ENCODE results near the gene ACYP2.
A peak's percentile ranks its signal among the peaks of the same experiment; 100 is the strongest.
"Not testable (repeated sequence)": the region's sequence is repeated elsewhere in the genome, so short reads cannot be mapped to it uniquely, and the experiment has no call there.

The ACYP2 gene

DNA sequence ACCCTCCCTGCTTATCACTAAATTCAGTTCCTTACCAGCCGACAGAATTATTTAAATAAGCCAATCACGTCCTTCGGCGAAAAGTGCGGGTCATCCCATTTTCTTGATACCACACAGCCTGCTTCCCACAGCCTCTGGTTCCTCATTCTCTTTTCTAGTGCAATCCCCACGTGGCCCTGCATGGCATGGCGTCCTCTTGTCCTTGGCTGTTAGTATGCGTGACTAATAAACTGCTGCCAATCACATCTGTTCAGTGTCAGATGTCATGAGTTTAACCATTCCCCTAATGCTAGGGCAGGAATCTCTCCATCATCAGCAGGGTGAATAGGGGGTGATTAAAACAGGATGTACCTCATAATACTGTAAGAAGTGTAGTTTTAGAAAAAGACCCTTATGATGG lies 203.4 kb downstream of the ACYP2 start:
- peak; percentile 42 for DNase-seq (ENCODE audit: low spot score)

DNA sequence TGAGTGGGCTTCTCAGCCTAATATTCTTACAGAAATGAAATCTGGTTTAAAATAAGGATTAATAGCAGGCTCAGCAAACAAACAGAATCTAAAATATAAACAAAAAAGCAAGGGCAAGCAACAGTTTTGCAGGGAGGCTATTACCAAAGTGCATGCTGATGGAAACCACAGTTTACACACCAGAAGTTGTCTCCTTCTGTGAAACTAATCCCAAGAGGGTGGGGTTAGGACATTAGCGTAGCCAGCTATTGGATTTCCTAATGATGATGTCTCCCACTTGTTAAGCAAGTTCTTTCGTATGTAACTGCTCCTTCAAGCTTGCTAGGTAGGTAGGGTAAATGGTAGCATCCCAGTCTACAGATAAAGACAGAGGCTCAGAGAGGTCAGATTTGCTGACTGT lies 205.6 kb downstream of the ACYP2 start:
- DNase-seq (ENCODE audit: low spot score), result no peak

DNA sequence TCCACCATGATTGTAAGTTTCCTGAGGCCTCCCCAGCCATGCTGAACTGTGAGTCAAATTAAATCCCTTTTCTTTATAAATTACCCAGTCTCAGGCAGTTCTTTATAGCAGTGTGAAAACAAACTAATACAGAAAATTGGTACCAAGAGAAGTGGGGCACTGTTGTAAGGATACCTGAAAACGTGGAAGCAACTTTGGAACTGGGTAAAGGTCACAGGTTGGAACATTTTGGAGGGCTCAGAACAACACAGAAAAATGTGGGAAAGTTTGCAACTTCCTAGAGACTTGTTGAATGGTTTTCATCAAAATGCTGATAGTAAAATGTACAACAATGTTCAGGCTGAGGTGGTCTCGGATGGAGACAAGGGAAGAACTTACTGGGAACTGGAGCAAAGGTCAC lies 209.1 kb downstream of the ACYP2 start:
- not testable (repeated sequence) for DNase-seq (ENCODE audit: low spot score)

DNA sequence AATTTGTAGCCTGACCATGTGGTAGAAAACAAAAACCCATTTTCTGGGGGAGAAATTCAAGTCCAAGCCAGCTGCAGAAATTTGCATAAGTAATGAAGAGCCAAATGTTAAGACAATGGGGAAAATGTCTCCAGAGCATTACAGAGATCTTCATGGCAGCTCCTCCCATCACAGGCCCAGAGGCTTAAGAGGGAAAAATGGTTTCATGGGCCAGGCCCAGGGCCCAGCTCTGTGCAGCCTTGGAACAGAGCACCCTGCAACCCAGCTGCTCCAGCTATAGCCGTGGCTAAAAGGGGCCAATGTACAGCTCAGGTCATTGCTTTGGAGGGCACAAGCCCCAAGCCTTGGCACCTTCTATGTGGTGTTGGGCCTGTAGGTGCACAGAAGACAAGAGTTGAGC lies 209.7 kb downstream of the ACYP2 start:
- DNase-seq (ENCODE audit: low spot score), result no peak

DNA sequence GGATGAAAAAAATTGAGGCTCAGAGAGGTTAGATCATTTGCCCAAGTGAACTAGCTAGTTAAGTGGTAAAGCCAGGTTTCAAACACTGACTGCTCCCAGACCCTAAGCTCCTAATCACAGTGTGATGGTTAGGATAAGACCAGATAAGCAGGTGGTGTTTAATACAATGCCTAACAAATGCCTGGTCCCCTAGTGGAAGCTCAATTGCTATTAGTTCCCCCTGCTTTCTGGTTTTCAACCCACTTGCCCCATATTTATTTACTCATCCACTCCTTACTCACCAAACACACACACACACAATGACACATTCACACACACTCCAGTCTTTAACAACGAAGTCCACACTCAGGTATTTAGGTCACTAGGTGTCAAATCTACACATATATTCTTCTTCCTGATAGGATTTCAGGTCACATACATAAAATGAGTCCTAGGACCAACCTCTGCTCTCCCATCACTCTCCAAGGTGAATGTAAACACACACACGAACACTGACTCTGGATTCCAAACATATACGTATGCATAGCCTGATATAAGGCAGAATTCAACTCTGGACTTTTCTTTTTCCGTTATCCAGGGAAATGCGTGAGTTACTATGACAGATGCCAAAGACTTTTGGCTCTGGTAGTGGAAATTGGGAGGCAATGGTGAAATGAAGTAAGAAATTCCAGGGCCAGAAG lies 214.2 kb downstream of the ACYP2 start:
- peak; percentile 50 for DNase-seq (ENCODE audit: low spot score)

DNA sequence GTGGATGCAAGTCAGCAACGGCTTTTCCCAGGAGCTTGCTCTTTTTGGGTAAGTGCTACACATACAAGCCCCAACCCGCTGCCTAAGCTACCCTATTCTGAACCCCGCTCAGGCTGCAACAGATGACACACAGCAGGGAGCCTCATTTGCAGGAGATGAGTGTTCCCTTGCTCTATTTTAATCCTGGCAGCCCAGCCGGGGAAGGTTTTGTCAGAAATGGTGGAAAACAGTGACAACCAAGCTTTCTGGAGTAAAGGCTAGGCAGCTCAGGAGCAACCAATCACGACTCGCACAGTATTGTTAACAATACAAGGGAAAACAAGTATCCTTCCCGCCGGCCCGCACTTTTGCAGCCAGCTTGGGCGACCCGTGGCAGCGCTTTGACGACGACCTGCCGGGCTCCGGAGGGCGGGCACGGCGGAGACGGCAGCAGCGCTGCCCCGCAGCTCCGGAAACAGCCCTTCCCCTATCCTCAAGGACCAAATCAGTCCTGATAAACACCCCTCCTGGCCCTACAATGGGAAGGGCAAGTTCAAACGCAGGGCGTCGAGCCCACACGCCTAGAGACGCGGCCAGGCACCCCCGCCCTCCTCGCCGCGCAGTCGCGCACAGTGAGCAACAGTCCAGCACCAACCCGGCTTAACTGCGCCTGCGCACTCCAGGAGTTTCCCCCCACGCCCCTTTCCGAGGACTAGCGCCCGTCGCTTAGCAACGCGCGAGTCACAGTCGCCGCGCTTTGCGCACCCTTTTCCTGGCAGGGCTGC lies 214.9 kb downstream of the ACYP2 start:
- DNase-seq (ENCODE audit: low spot score), result peak; percentile 97

DNA sequence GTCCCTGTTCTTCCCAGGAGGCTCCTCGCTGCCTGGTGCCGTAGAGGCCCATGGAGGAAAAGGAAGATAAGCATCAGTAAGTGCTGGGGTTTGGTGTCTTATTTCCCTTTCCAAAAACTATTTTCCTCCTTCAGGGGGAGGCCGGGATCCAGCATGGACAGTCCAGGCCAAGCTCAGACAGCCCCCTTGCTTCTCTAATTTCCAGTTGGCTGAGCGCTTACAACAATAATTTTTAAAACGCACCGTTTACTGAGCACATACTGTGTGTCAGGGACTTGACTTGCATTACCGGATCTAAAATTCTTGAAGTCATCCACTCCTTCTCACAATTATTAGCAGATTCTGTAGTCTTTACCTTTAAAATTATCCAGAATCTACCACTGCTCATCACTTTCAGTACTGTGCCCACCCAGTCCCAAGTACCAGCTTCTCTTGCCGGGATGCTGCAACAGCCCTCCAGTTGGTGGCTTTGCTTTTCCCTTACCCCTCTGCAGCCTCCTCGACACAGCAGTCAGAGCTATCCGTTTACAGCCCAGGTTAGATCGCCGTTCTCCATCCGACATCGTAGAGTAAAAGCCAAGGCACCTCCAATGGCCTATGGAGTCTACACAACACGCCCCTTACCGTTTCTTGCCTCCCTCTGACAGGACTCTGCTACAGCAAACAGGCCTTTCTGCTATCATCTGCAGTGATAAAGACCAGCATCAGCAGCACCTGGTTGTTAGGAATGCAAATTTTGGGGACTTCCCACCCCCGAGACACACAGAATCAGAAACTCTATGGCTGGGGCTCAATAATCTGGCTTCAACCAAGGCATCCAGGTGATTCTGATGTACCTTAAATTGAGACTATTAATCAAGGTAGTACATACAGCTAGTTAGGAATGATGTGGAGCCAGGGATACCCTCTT lies 215.8 kb downstream of the ACYP2 start:
- peak; percentile 27 for DNase-seq (ENCODE audit: low spot score)

DNA sequence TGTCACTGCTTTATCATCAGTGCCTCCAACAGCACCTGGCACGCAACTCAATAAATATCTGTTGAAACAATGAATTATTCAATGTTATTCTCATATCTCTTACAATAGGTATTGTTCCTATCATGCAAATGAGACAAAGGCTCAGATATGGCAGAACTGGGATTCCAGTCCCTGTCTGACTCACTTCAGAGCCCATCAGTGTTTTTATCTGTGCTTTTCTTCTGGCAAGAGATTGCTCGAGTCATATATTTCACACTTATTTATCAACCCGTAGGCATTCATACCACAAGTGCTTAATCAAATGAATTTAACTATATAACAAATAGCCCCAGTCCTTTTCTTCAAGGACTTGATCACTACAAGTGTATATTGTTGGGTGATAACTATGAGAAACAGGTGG lies 217.0 kb downstream of the ACYP2 start:
- DNase-seq (ENCODE audit: low spot score), result no peak

DNA sequence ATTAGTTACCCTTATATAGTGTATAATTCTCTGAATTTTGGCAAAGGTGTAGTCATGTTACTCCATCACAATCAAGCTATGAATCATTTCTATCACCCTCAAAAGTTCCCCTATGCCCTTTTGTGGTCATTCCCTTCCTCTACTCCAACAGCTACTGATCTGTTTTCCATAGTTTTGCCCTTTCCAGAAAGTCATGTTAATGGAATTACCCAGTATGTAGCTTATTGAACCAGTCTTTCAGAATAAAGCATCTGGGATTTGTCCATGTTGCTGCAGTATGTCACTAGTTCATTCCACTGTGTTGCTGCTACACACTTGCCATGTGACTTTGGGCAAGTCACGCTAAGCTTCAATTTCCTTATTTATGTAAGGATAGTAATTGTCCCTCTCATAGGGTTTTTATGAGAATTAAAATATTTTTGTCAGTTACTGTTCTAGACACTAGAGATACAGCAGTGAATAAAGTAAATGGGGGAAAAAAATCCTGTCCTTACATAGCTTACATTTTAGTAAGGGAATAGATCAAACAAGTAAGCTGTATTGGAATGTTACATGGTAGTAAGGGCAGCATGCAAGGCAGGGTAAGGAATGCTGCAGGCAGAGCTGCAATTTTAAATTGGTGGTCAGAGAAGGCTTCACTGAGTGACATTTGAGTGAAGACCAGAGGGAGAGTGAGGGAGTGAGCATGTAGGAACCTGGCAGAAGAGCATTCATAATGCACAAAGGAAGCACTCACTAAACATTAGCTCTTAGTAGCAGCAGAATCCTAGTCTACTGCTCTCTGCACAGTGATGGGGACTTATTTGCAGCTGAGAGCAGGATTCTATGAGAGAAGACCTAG lies 220.9 kb downstream of the ACYP2 start:
- DNase-seq (ENCODE audit: low spot score), result peak; percentile 66

DNA sequence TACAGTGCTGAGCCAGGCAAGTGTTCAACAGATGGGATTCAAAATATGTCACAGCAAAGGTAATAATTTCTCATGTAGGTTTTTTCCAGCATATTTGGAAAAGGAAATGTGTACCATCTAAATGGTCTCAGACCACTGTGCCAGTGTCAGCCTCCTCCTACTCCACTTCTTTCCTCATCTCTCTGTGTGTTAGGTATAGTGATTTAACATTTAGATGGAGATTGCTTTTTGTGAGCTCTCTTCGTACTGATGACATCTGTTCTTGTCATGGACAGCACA lies 221.5 kb downstream of the ACYP2 start:
- DNase-seq (ENCODE audit: low spot score), result no peak

DNA sequence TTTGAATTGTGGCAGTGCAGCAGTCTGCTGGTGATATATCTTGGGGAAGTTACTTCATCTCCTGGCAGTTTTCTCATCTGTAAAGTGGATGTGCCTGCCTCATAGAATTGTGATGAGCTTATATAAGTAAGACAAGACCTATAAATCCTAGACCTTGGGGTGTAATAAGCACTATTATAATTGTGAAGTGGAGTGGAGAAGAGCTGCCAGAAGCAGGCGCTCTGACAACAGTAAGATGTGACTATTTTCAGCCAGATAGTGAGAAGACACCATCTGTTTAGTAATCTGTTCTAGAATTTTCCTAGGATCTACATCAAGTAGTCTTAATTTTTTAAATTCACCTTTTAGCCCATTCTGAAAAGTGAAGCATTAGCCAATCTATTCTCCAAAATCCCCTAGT lies 226.2 kb downstream of the ACYP2 start:
- DNase-seq (ENCODE audit: low spot score), result no peak

DNA sequence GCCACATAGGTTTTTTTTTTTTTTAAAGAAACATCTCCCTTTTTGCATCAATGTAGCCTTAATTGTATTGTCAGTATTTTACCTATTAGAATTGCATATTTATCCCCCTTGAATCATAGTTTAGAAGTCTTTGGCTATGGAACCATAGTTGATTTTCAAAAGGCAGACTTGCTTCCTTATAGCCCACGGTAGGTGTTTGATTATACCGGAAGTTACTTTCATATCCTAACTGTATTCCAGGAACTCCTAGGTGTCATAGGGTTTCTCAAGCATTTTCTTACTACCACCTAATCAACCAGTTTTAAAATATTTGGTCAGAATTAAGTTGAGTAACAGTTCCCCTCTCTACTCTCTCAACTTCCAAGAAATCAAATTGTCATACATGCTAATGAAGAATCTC lies 227.2 kb downstream of the ACYP2 start:
- DNase-seq (ENCODE audit: low spot score), result no peak

DNA sequence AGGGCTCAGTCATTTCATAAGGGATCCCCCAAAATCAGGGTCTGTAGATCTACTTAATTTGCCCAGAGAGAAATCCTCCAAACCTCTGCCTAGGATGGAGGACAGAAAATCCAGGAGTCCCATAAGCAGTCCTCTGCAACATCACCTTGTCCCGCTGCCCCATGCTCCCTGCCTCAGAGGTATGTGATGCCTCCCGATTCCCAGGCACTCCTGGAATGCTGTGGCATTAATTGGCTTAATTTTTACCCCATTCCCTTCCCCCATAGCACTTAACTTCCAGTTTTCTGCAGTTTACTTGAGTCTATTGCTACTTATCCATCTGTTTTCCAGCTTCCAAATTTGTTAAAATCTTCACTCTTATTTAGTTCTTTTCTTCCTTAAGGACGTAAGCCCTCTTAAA lies 232.2 kb downstream of the ACYP2 start:
- DNase-seq (ENCODE audit: low spot score), result no peak

DNA sequence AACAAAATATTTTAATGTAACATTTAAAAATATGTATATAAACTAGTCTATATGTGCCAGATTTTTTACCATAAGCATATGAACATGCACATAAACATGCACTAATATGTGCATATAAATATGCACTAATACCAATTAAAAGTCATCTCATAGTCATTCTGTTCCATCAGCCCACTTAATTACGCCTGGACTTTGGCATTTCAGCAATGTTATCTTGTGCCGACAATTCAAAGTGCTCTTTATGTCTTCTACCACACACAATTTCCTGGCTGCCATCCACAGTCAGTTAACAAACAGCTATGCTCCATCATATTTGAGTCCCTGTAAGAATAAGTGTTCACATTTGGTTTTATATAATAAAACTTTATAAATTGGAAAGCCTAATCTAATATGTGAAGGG lies 233.2 kb downstream of the ACYP2 start:
- DNase-seq (ENCODE audit: low spot score), result no peak

DNA sequence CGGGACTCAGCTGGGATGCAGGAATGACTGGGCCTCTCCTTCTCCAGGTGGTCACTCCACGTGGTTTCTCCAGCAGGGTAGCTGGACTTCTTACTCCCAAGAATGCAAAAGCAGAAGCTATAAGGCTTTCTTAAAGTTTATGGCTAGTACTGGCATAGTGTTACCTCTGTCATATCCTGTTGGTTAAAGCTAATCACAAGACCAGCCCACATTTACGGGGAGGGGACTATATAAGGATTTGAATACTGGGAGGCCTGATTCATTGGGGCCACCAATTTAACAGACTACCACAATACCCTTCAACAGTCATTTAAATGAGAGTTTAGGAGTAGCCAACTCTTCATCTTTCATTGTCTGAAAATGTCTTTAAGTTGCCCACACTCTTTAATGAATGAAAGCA lies 235.0 kb downstream of the ACYP2 start:
- DNase-seq (ENCODE audit: low spot score), result no peak

DNA sequence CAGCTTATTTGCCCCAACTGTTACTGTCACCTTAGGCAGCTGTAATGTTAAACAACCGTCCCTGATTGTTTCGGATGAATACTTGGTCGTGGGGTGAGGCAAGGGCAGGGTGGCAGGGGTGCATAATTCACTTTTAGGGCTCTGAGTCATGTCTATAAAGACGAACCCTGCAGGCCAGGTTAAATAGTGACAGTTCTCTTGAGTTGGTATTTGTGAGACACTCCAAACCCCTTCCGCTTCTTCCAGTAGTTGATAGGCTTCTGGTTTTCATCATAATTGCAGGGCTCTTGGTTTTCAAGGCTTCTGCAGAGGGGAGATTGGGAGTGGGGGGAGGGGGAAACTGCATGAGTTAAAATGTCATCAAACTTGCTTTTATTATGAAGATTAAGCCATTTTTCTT lies 237.8 kb downstream of the ACYP2 start:
- DNase-seq (ENCODE audit: low spot score), result peak; percentile 84

Small RNA genes lying within 50 kb of the gene (small RNA-seq; reads per million reads assigned to genes)
- 0 reads per million in 2 experiments for gene RNU7-172P
